Liver (tissue), 9 donors: ENCODE data around the gene PPP2R5C. TPM values are rescaled to one million over a fixed set of nuclear protein-coding genes. Genes with fewer than 3 reads are reported as not detected.

Experiments
- DNase-seq: peaks from one replicate; pipeline ENCODE4 v3.0.0-alpha.2; 2017; ENCODE audit warnings: low spot score
- H3K27ac ChIP-seq, 2 donors: one replicate each; pipeline ENCODE4 v1.7.0; 2013; ENCODE audit warnings: inconsistent platforms in 2 of 2, low read length in 2 of 2, control low read depth in 1 of 2, low read depth in 1 of 2, mild to moderate bottlenecking in 1 of 2
- H3K27me3 ChIP-seq, 4 donors: one replicate each; pipeline versions ENCODE4 v1.6.1 to v1.7.0; 2013; ENCODE audit warnings: low read length in 3 of 4, inconsistent platforms in 1 of 4, mild to moderate bottlenecking in 1 of 4, moderate library complexity in 1 of 4; ENCODE audit not compliant: control insufficient read depth in 4 of 4, insufficient read depth in 4 of 4
- H3K36me3 ChIP-seq, 4 donors: one replicate each; pipeline versions ENCODE4 v1.6.1 to v1.7.0; 2013; ENCODE audit warnings: low read length in 3 of 4, mild to moderate bottlenecking in 3 of 4, low read depth in 1 of 4, moderate library complexity in 1 of 4; ENCODE audit not compliant: control insufficient read depth in 4 of 4, insufficient read depth in 3 of 4
- H3K4me1 ChIP-seq, 4 donors: one replicate each; pipeline versions ENCODE4 v1.6.1 to v1.7.0; 2013; ENCODE audit warnings: low read length in 3 of 4, mild to moderate bottlenecking in 3 of 4, moderate library complexity in 1 of 4; ENCODE audit not compliant: control insufficient read depth in 4 of 4, insufficient read depth in 4 of 4
- H3K4me3 ChIP-seq, 3 donors: one replicate each; pipeline versions ENCODE4 v1.6.1 to v1.7.0; 2013; ENCODE audit warnings: low read length in 3 of 3, control low read depth in 1 of 3, low read depth in 1 of 3, mild to moderate bottlenecking in 1 of 3
- H3K9ac ChIP-seq, 2 donors: one replicate each; pipeline ENCODE4 v1.7.0; 2013; ENCODE audit warnings: low read length in 2 of 2, mild to moderate bottlenecking in 2 of 2, moderate library complexity in 2 of 2, control low read depth in 1 of 2, low read depth in 1 of 2
- H3K9me3 ChIP-seq, 4 donors: one replicate each; pipeline versions ENCODE4 v1.6.1 to v1.7.0; 2013; ENCODE audit warnings: low read length in 3 of 4; ENCODE audit not compliant: control insufficient read depth in 4 of 4
- EGR1 ChIP-seq, 2 donors: IDR thresholded peaks; 2 replicates each; pipeline ENCODE4 v1.6.1; 2016 to 2018; ENCODE audit warnings: antibody characterized with exemption in 2 of 2, low read depth in 2 of 2
- FOXA1 ChIP-seq: IDR thresholded peaks from 2 replicates; pipeline ENCODE4 v1.6.1; 2016; ENCODE audit warnings: antibody characterized with exemption
- FOXA2 ChIP-seq: IDR thresholded peaks from 2 replicates; pipeline ENCODE4 v1.6.1; 2016; ENCODE audit warnings: antibody characterized with exemption
- GABPA ChIP-seq, 2 donors: IDR thresholded peaks in 1 of 2; conservative IDR thresholded peaks in 1 of 2; 2 replicates each; pipeline ENCODE4 v1.6.1; 2016; ENCODE audit warnings: antibody characterized with exemption in 2 of 2, mild to moderate bottlenecking in 1 of 2, moderate library complexity in 1 of 2
- HNF4A ChIP-seq, 2 donors: conservative IDR thresholded peaks; 2 replicates each; pipeline ENCODE4 v1.6.1; 2016; ENCODE audit warnings: antibody characterized with exemption in 2 of 2, mild to moderate bottlenecking in 2 of 2
- HNF4G ChIP-seq: IDR thresholded peaks from 2 replicates; pipeline ENCODE4 v1.6.1; 2016; ENCODE audit warnings: antibody characterized with exemption
- JUND ChIP-seq, 2 donors: IDR thresholded peaks; 2 replicates each; pipeline ENCODE4 v1.6.1; 2016; ENCODE audit warnings: antibody characterized with exemption in 2 of 2
- NR2F2 ChIP-seq: IDR thresholded peaks from 2 replicates; pipeline ENCODE4 v1.6.1; 2016; ENCODE audit warnings: antibody characterized with exemption
- RAD21 ChIP-seq, 2 donors: IDR thresholded peaks; 2 replicates each; pipeline ENCODE4 v1.6.1; 2016; ENCODE audit warnings: antibody characterized with exemption in 2 of 2, mild to moderate bottlenecking in 2 of 2
- RXRA ChIP-seq, 2 donors: IDR thresholded peaks; 2 replicates each; pipeline ENCODE4 v1.6.1; 2017 to 2018; ENCODE audit warnings: antibody characterized with exemption in 2 of 2, mild to moderate bottlenecking in 1 of 2
- SP1 ChIP-seq: IDR thresholded peaks from 2 replicates; pipeline ENCODE4 v1.6.1; 2018; ENCODE audit warnings: antibody characterized with exemption, mild to moderate bottlenecking
- TAF1 ChIP-seq: conservative IDR thresholded peaks from 2 replicates; pipeline ENCODE4 v1.6.1; 2016; ENCODE audit warnings: antibody characterized with exemption, mild to moderate bottlenecking
- YY1 ChIP-seq: IDR thresholded peaks from 2 replicates; pipeline ENCODE4 v1.6.1; 2016; ENCODE audit warnings: antibody characterized with exemption, mild to moderate bottlenecking
- WGBS: extraction: QIAGEN DNeasy Blood & Tissue Kit; methylation state at CpG from one replicate; pipeline ENCODE4 v1.1.7; 2013; 5-methylcytosine and 5-hydroxymethylcytosine counted together
- polyA plus RNA-seq, 2 donors: library from polyadenylated mRNA; stranded (reverse) in 1 of 2; unstranded in 1 of 2; fragments of 200-250 nt in 1 of 2; fragments of >200 nt in 1 of 2; fragmentation: Nextera tagmentation in 1 of 2; extraction: Ambion mirVana in 1 of 2; gene quantifications; one replicate each; pipeline versions ENCODE4 v1.2.1 to v1.2.3, GENCODE V29; 2013 to 2015
- total RNA-seq, 2 donors: library from RNA; depleted of rRNA; stranded (reverse); fragments of >200 nt; gene quantifications; one replicate each; pipeline ENCODE4 v1.2.3, GENCODE V29; 2014
- TF ChIP-seq, protein P1 (sequence below): IDR thresholded peaks from 2 replicates; pipeline ENCODE4 v1.6.1; 2016; ENCODE audit warnings: antibody characterized with exemption
- TF ChIP-seq, protein P2 (sequence below): IDR thresholded peaks from 2 replicates; pipeline ENCODE4 v1.6.1; 2016; ENCODE audit warnings: antibody characterized with exemption
- TF ChIP-seq, protein P3 (sequence below): IDR thresholded peaks from 2 replicates; pipeline ENCODE4 v1.6.1; 2016; ENCODE audit warnings: antibody characterized with exemption, mild to moderate bottlenecking
- TF ChIP-seq, protein P4 (sequence below): fragments of 150-350 bp; IDR thresholded peaks from 2 replicates; pipeline ENCODE4 v1.5.1; 2017; ENCODE audit warnings: improper control_type of control experiment, low read depth, low read length; ENCODE audit not compliant: missing input control
- TF ChIP-seq, protein P5 (sequence below): IDR thresholded peaks from 2 replicates; pipeline ENCODE4 v1.6.1; 2016; ENCODE audit warnings: antibody characterized with exemption
- donor health status: healthy.
- donor health status: healthy.
- donor health status: healthy.
- donor health status: healthy.
- donor health status: healthy.

The PPP2R5C gene
- total and polyA plus RNA-seq, 4 donors = 33.5 to 52.3 (median 43.9) TPM

DNA sequence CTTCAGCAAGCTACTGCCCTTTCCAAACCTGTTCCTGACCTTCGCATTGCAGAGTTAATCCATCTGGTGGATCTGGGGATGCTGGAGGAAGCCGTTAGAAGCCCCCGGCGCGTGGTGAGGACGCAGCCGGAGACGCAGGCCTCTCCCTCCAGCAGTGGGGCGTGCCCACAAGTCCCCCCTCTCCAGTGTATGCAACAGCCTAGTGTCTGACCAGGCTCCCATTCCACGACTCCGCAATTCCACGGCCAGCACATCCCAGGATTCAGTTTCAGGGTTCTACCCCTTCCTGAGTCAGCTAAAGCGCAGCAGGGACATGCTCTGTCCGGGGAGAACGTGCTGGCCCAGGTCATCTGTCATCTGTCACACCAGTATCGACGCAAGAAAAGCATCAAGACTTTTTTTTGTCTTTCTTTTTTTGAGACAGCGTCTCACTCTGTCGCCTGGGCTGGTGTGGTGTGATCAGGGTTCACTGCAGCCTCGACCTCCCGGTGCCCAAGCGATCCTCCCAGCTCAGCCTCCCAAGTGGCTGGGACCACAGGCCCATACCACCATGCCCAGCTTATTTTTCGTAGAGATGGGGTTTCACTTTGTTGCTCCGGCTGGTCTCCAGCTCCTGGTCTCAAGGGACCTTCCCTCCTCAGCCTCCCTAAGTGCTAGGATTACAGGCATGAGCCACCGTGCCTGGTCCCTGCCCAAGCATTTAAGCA is 194.8 kb downstream of the PPP2R5C start:
- TF ChIP-seq FOXA2 = no peak
- no peak for TF ChIP-seq RAD21 (IDR thresholded peaks at IDR 0.05)
- TF ChIP-seq, protein P1, sequence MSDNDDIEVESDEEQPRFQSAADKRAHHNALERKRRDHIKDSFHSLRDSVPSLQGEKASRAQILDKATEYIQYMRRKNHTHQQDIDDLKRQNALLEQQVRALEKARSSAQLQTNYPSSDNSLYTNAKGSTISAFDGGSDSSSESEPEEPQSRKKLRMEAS = no peak
- no peak for TF ChIP-seq JUND (IDR thresholded peaks at IDR 0.05)
- TF ChIP-seq, protein P2, sequence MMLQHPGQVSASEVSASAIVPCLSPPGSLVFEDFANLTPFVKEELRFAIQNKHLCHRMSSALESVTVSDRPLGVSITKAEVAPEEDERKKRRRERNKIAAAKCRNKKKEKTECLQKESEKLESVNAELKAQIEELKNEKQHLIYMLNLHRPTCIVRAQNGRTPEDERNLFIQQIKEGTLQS = no peak
- no peak for TF ChIP-seq FOXA1
- TF ChIP-seq HNF4G = no peak
- Histone ChIP-seq H3K27me3 (no peaks in the 10 kb centered on the region), H3K4me1 (peaks cover 0 to 2% (median 0%) of the 10 kb centered on the region in 4 donors), H3K4me3 (no peak overlapping the region), H3K9me3 (no peaks in the 10 kb centered on the region), H3K9ac (no peak overlapping the region), H3K27ac (no peak overlapping the region), H3K36me3 (no peaks in the 10 kb centered on the region)
- no peak for DNase-seq
- WGBS = 88% methylated on average over 25 of the region's 25 CpGs

DNA sequence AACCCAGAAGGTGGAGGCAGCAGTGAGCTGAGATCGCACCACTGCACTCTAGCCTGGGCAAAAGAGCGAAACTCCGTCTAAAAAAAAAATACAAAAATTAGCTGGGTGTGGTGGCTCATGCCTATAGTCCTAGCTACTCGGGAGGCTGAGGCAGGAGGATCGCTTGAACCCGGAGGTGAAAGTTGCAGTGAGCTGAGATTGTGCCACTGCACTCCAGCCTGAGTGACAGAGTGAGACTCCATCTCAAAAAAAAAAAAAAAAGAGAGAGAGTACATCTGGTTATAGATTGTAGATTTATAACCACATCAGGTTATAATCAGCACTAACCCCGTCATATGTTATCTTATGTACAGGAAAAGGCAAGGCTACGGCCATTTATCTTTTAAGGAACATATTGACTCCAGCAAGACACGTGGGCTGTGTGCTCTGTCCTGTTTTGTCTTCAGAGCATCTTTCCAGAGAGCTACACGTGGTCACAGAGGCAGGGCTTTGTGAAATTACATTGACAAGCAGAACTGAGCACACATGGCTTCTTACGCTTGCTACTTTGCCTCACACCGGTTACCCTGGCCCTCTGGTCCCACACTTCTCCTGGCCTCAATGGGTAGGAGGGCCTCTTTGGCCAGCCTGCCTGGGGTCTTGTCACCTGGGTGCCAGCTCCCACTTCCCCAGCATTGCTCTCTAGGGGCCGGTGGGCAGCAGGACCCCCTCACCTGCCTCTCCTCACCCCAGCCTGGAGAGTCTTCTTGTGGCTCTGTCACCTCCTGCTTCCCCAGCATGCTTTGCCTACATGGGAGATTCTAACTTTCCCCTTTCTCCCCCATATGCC is 196.1 kb downstream of the PPP2R5C start:
- Histone ChIP-seq H3K4me1 (peaks cover 0 to 2% (median under 1%) of the 10 kb centered on the region in 4 donors), H3K27me3 (no peaks in the 10 kb centered on the region), H3K27ac (no peak overlapping the region), H3K4me3 (no peak overlapping the region), H3K9ac (no peak overlapping the region), H3K9me3 (no peaks in the 10 kb centered on the region), H3K36me3 (no peaks in the 10 kb centered on the region)
- 86% methylated on average over 13 of the region's 13 CpGs for WGBS
- TF ChIP-seq HNF4G (no peak), HNF4A (conservative IDR thresholded peaks at IDR 0.05) (no peak), FOXA1 (no peak), RXRA (IDR thresholded peaks at IDR 0.05) (no peak), TAF1 (no peak), JUND (IDR thresholded peaks at IDR 0.05) (no peak), GABPA (IDR thresholded peaks at IDR 0.05 in 1 of 2, conservative IDR thresholded peaks at IDR 0.05 in 1 of 2) (no peak), YY1 (no peak), SP1 (no peak), RAD21 (IDR thresholded peaks at IDR 0.05) (no peak), NR2F2 (no peak), FOXA2 (no peak), EGR1 (IDR thresholded peaks at IDR 0.05; ENCODE audit: low read depth in 2 of 2) (no peak)
- TF ChIP-seq, protein P2 = no peak
- TF ChIP-seq, protein P1 = no peak
- TF ChIP-seq, protein P3, sequence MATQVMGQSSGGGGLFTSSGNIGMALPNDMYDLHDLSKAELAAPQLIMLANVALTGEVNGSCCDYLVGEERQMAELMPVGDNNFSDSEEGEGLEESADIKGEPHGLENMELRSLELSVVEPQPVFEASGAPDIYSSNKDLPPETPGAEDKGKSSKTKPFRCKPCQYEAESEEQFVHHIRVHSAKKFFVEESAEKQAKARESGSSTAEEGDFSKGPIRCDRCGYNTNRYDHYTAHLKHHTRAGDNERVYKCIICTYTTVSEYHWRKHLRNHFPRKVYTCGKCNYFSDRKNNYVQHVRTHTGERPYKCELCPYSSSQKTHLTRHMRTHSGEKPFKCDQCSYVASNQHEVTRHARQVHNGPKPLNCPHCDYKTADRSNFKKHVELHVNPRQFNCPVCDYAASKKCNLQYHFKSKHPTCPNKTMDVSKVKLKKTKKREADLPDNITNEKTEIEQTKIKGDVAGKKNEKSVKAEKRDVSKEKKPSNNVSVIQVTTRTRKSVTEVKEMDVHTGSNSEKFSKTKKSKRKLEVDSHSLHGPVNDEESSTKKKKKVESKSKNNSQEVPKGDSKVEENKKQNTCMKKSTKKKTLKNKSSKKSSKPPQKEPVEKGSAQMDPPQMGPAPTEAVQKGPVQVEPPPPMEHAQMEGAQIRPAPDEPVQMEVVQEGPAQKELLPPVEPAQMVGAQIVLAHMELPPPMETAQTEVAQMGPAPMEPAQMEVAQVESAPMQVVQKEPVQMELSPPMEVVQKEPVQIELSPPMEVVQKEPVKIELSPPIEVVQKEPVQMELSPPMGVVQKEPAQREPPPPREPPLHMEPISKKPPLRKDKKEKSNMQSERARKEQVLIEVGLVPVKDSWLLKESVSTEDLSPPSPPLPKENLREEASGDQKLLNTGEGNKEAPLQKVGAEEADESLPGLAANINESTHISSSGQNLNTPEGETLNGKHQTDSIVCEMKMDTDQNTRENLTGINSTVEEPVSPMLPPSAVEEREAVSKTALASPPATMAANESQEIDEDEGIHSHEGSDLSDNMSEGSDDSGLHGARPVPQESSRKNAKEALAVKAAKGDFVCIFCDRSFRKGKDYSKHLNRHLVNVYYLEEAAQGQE = no peak
- TF ChIP-seq, protein P4, sequence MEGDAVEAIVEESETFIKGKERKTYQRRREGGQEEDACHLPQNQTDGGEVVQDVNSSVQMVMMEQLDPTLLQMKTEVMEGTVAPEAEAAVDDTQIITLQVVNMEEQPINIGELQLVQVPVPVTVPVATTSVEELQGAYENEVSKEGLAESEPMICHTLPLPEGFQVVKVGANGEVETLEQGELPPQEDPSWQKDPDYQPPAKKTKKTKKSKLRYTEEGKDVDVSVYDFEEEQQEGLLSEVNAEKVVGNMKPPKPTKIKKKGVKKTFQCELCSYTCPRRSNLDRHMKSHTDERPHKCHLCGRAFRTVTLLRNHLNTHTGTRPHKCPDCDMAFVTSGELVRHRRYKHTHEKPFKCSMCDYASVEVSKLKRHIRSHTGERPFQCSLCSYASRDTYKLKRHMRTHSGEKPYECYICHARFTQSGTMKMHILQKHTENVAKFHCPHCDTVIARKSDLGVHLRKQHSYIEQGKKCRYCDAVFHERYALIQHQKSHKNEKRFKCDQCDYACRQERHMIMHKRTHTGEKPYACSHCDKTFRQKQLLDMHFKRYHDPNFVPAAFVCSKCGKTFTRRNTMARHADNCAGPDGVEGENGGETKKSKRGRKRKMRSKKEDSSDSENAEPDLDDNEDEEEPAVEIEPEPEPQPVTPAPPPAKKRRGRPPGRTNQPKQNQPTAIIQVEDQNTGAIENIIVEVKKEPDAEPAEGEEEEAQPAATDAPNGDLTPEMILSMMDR = no peak
- TF ChIP-seq, protein P5, sequence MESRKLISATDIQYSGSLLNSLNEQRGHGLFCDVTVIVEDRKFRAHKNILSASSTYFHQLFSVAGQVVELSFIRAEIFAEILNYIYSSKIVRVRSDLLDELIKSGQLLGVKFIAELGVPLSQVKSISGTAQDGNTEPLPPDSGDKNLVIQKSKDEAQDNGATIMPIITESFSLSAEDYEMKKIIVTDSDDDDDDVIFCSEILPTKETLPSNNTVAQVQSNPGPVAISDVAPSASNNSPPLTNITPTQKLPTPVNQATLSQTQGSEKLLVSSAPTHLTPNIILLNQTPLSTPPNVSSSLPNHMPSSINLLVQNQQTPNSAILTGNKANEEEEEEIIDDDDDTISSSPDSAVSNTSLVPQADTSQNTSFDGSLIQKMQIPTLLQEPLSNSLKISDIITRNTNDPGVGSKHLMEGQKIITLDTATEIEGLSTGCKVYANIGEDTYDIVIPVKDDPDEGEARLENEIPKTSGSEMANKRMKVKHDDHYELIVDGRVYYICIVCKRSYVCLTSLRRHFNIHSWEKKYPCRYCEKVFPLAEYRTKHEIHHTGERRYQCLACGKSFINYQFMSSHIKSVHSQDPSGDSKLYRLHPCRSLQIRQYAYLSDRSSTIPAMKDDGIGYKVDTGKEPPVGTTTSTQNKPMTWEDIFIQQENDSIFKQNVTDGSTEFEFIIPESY = no peak
- no peak for DNase-seq
